ENCODE measurements around the gene NRP1.

DNA sequence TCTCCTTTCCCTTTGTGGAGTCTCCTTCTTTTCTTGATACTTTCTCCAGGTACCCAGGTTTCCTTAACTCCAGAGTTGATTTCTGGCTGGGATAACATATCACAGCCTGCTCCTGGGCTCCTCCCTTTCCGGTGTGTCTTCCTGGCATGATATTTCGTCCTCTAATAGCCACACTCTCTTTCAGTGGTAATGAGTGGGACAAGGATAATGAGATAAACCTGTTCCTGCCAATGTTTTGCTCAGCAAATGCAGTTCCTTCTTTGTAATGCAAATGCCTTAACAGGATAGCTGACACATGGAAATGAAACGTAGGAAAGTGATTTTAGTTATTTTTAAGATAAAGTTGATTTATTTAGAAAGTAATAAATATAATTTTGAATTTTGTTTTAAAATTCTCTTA is 168.6 kb downstream of the NRP1 start:
- TF ChIP-seq, protein P1, sequence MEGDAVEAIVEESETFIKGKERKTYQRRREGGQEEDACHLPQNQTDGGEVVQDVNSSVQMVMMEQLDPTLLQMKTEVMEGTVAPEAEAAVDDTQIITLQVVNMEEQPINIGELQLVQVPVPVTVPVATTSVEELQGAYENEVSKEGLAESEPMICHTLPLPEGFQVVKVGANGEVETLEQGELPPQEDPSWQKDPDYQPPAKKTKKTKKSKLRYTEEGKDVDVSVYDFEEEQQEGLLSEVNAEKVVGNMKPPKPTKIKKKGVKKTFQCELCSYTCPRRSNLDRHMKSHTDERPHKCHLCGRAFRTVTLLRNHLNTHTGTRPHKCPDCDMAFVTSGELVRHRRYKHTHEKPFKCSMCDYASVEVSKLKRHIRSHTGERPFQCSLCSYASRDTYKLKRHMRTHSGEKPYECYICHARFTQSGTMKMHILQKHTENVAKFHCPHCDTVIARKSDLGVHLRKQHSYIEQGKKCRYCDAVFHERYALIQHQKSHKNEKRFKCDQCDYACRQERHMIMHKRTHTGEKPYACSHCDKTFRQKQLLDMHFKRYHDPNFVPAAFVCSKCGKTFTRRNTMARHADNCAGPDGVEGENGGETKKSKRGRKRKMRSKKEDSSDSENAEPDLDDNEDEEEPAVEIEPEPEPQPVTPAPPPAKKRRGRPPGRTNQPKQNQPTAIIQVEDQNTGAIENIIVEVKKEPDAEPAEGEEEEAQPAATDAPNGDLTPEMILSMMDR (IDR thresholded peaks at IDR 0.05): no peak
- TF ChIP-seq EP300 (IDR thresholded peaks at IDR 0.05): no peak
